HK-2 (cell line): Measurements from ENCODE around the gene LCN10.
"Not testable (repeated sequence)": the region's sequence is repeated elsewhere in the genome, so short reads cannot be mapped to it uniquely, and the experiment has no call there.

Experiments
- DNase-seq: peaks from one replicate; pipeline ENCODE4 v3.0.0-alpha.2; 2018; ENCODE audit not compliant: unreplicated experiment

The LCN10 gene

DNA sequence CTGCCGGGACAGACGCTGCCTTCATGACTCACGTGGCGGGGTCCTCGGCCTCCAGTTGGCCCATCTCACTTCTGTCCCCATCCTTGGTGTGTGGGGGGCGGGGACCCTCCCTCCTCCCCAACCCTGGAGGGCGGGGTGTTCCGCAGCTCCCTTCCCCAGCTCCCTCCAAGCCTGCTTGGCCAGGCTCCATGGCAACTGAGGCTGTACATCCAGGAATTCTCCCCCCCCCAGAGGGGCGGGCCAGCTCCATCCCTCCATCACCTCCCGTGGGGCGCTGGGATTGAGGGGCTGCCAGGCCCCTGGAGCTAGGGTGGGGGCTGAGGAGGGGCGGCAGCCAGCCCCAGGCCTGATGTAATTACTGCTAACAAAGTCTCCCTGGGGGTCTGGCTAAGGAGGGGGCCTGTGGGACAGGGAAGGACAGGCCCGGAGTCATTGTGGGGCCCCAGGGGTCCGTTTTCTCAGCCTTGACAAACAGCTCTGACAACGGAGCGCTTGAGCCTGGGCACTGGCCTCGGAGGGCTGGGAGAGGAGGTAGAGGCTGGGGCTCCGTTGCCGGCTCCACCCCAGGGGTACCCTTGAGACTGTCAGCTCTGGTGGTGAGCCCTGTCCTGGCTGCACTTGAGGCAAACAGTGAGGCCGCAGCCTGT, 22.4 kb downstream of the LCN10 start:
- DNase-seq: no peak

DNA sequence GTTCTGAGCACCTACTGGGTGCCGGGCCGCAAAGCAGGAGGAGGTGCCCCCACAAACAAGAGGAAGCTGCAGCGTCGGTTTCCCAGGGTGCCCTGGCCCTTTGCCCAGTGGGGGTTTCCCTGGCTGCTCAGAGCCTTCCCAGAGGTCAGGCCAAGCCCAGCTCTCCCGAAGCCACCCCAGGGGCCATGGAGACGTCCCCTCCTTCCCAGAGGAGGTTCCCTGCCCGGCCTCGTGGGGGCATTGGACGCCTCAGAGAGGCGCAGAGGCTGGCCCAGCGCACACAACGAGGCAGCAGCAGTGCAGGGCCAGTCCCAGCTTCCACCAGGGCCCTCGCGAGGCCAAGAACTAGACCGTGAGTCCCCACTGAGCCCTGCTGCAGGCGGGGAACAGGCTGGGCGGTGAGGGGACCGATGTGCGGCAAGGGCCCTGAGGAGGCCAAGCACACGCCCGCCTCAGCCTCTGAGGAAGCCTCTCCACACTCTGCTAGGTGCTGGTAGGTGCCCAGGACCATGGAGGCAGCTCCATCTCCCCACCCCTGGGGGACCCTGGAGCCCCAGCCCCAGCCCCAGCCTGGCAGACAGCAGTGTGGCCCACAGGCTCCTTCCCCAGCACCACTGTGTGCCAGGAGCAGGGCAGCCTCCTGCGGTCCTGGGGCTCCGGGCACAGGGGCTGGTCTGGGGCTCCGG, 23.4 kb downstream of the LCN10 start:
- no peak for DNase-seq

DNA sequence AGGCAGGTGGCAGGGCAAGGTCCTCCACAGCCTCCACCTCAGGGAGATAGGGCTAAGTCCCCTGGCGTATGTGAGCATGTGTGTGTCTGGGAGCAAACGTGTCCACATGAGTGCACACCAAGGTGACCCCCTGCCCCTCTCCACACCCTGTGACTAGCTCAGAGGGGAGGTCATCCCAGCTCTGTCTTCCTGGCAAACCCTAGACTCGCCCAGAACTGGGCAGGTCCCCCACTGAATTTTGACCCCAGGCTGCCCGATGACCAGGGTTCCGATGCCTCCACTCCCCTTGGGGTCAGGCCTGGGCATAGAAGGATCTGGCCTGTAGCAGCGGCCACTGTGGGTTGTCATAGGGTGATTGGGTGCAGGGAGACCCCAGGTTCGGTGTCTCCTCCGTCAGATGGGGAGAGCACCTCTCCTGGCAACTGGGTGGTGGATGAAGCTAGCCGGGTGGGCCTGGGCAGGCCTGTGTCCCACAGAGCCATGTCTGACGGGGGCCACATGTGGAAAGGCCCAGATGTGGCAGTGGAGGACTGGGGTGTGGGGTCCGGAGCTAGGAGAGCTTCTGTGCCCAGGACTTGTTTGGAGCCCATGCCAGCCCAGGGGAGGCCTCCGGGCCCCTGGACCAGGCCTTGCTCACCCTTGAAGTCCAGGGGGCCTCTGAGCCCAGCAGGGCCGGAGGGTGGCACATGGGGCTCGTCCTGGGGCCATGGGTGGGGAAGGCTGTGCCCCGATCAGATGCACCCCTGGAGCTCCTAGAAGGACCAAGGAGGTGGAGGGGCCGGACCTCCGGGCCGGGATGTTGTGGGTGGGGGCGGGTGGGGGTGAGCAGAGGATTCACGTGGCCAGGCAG, 24.2 kb downstream of the LCN10 start:
- DNase-seq: no peak

DNA sequence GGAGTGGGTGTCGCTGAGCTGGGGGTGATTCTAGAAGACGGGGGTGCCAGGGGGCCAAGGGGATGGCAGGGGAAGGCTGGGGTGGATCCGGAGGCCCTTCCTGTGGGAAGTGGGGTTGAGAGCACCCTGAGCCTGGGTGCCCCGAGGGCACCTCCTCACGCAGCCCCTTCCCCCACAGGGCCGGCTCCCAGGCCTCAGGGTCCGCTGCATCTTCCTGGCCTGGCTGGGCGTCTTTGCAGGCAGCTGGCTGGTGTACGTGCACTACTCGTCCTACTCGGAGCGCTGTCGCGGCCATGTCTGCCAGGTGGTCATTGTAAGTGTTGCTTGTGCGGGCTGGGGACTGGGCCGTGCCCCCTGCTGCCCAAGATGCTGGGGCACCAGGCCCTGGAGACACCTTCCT, 25.3 kb downstream of the LCN10 start:
- no peak for DNase-seq

DNA sequence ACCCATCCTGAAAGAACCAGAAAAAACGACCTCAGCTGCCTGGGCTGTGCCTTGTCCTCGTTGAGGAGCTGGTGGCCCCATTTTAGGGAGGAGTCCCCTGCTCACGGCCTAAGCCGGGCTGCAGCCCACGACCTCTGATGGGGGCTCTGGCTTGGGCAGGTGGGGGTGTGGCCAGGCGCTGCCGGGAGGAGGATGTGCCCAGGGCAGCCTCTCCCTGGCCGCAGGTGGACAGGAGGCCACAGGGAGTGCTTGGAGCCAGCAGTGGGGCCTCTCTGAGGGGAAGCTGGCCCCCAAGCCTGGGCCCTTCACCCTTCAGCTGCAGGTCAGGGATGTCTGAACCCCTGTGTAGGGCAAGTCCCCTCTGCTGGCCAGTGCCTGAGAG, 27.9 kb downstream of the LCN10 start:
- no peak for DNase-seq

DNA sequence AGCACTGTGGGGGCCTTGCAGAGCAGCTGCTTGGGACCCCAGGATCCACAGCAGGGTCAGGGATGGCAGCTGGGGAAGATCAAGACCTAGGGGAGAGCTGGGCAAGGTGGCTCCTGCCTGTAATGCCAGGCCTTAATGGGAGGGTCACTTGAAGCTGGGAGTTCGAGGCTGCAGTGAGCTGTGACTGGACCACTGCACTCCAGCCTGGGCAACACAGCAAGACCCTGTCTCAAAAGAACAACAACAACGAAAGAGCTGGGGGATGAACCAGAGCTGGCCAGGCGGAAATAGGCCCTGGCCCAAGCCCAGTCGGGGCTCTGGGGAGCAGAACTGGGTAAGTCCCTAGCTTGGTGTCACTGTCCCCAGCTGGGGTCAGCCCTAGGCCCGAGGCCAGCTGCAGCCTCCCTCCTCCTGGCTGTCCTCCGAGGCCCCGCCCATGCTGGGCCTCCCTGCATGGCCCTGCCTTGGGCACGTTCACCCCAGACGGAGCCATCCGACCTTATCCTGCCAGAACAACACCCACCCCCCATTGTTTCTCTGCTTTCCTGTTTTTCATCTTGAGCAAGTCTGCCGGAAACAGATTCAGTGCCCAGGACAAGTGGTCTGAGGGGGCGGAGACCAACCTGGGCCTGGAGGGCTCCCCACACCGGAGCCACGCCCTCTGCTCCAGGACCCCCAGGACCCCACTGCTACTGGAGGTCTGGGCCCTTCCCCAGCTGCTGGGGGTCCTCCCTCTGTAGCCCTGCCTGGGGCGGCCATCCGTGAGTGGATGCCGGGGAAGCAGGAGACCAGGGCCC, 28.4 kb downstream of the LCN10 start:
- DNase-seq: no peak

DNA sequence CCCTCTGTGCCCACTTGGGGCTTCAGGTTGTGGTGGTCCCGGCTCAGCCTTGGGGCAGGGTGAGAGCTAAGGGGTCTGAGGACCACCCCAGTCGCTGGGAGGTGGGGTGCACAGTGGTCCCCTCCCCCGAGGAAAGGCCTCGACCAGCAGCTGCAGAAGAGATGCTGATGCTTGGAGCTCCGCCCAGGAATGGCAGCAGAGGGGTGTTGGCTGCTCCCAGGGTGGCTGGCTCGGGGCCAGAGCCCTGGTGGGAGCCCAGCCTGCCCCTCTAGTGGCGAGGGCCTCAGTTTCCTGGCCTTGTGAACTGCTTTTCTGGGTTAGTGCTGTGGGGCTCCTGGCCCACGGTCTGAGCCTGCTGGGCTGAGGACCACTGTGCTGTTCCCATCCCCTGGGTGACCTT, 29.2 kb downstream of the LCN10 start:
- DNase-seq: no peak

DNA sequence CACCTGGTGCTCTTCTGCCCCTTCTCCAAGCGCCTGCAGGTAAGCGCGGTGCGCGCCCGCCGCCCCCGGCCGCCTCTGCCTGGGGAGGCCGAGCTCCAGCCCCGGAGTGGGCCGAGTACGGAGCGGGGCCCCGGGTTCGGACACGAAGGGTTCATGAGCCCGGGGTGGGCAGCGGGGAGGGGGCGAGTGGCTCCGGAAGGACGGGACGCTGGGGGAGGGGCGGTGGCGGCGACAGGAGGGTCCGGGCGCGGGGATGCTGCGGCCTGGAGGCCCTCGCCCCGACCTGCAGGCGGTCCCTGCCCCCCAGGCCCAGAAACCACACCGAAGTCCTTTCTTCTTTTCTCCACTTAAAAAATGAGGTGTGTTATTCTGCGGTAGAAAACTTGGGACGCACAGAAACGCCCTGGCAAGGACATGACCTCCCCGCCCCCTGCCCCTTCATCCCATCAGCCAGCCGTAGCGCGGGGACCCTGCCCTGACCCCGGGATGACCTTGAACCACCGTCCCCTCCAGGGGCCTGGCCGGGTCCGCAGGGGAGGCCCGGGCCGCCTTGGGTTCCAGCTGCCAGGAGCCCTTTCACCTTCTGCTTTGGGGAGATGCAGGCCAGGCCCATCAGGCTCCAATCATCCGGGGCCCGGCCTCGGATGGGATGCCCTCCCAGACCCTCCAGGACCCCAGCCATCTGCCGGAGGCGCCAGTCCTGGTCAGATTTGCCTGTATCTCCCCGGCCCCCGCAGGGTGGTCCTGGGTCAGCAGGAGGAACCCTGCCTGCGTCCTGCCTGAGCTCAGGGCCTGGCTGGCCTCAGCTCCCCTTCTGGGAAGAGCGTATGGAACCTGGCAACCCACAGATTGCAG, 29.8 kb downstream of the LCN10 start:
- no peak for DNase-seq

DNA sequence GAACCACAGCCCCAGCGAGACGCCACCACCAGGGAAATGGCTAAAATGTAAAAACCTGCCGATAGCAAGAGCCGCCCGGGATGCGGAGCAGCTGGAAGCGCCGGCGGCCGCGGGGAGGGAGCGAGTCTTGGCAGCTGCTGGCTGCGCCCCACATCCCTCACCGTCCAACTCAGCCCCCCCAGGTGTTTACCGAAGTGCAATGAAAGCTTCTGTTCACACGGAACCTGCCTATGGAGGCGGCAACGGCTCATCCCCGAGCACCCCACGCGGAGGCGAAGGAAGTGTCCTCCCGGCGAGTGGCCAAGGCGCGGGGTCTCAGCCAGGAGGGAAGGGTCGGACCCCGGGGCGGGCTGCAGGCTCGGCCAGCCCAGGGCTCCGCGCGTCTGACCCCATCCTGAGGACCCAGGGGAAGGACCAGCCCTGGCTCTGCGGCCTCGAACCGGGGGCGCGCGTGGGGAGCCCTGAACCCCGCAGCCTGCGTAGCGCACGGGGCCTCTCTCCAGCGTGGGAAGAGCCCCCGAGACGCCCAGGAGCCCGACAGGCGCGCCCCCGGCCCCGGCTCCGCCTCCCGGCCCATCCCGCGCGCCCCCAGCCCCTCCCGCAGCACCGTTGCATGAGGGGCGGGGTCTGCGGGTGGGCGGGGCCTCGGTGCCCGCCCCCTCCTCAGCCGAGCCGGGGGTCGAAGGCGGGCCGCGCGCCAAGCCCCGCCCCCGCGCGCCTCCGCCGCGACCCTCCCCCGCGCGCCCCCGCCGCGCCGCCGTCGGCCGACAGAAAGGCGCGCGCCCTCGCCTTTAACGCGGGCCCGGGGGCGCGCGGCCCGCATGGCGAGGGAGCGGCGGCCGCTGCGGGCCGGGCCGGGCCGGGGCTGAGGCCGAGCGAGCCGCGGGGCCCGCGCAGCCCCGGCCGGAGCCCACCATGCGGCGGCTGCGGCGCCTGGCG, 30.7 kb downstream of the LCN10 start, which contains the start of gene DIPK1B:
DIPK1B (plus strand) TSS at position 822 of the 939 bp plus-strand sequence; CDS start at position 916, 94 bp downstream.
- DNase-seq: no peak

DNA sequence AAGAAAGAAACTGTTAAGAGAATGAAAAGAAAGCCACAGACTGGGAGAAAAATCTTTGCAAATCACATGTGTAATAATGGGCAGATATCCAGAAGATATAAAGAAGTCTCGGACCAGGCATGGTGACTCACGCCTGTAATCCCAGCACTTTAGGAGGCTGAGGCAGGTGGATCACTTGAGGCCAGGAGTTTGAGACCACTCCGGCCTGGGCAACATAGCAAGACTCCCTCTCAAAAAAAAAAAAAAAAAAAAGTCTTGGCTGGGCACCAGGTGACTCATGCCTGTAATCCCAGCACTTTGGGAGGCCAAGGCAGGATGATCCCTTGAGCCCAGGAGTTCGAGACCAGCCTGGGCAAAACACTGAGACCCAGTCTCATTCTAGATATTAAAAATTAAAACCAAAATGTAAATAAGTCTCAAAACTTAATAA, 31.5 kb downstream of the LCN10 start:
- DNase-seq: not testable (repeated sequence)

DNA sequence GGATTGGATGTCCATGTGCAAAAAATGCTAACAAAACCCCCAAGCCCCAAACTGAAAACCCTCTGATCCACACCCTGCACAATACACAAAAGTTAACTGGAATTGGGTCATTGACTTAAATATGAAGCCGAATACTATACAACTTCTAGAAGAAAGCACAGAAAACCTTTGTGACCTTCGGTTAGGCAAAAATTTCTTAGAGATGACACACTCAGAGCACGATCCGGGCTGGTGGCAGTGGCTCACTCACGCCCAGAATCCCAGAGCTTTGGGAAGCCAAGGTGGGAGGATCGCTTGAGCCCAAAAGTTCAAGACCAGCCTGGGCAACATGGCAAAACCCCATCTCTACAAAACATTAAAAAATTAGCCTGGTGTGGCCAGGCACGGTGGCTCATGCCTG, 32.2 kb downstream of the LCN10 start:
- no peak for DNase-seq

DNA sequence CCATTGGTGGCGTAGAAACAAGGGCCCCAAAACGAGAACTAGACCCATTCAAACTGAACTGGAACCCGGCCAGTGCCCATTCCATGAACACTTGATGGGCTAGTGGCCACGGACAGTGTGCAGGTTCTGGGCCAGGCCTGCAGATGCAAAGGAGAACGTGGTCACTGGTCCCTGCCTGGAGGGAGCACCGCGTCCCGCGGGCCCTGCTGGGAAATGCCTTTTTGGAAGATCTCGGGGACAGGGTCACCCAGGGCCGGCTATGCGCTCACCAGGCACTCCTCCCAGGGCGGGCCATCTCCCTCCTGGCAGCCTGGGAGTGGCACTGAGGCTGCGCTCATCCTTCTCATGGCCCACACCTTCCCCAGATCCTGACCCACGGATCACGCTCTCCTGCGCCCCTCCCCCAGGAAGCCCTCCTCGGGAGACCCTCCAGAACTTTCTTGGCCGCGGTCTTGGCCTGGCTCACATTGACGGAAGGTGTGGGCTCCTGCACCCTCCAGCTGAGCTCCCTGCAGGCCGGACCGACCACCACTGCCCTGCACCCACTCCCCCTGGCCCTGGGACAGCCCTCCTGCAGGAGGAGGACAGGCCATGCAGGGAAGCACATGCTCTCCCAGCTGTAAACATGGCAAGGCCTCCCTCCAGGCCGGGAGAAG, 33.2 kb downstream of the LCN10 start:
- no peak for DNase-seq

DNA sequence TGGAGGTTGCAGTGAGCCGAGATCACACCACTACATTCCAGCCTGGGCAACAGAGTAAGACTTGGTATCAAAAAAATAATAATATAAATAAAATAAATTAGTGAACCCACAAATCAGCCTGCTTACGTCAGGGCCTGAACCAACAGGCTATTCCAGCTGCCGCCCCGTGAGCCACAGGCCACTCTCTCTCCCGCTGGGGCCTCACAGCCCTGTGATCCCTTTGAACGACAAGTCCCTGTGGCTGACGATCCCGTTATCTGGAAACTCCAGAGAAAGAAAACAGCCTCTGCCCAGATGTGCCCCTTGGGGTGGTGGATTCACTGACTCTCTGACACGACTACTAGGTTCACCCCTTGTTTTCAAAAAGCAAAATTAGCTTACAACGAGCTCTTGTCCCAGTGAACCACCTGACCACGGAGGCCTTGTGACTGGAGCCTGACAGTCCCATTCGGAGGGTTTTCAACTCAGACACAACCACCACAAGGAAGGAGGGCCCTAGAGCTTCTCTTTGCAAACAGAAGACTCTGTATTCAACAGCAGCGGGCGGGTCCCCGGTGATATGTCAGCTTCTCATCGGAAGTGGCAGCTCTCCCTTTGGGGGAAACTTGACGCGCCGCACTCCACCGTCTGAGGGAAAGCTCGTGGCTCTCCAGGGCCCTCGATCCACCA, 34.8 kb downstream of the LCN10 start:
- DNase-seq: no peak

DNA sequence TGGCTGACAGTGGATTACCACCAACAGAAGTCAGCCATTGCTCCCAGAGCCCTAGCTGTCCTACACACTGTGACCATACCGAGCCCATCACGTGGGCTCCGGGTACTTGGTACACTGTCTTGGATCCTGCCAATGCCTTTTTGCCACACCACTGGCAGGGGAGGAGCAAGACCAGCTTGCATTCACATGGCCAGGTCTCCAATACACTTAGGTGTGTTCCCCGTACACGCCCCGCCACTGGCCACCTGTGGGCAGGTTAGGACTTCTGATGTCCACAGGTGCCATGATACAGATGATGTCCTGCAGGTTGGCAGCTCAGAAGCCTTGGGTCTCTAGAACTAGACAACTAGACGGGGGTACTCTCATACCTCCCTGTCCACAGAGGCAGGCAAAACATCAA, 35.7 kb downstream of the LCN10 start:
- no peak for DNase-seq

DNA sequence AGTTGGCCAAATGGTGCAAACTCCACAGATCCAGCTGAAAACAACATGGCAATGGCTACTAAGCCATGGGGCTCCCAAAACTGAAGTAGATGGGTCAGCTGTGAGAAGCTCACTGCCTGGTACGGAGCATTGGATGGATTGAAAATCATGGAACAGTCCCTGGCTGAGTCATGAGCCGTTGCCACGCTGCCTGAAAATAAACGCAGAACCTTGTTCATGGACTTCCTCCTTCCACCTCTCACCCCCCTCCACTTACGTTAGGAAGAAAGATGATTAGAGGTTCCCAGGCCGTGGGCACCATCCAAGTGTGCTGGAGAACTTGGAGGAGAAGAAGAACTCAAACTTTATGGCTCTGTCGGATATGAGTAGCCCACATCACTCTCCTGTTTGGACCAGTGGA, 37.2 kb downstream of the LCN10 start:
- no peak for DNase-seq

DNA sequence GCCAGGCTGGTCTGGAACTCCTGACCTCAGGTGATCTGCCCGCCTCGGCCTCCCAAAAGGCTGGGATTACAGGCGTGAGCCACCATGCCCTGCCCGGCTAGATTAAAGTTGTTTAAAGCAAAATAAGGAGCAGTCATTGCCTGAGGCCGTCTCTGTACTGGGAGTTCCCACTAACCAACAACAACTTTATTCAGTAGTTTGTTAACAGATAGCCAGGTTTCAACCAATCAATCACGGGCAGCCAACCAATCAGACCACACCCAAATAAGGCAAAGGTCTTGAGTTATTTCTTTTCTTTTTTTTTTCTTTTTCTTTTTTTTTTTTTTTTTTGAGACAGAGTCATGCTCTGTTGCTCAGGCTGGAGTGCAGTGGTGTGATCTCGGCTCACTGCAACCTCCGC, 38.0 kb downstream of the LCN10 start:
- DNase-seq: not testable (repeated sequence)

DNA sequence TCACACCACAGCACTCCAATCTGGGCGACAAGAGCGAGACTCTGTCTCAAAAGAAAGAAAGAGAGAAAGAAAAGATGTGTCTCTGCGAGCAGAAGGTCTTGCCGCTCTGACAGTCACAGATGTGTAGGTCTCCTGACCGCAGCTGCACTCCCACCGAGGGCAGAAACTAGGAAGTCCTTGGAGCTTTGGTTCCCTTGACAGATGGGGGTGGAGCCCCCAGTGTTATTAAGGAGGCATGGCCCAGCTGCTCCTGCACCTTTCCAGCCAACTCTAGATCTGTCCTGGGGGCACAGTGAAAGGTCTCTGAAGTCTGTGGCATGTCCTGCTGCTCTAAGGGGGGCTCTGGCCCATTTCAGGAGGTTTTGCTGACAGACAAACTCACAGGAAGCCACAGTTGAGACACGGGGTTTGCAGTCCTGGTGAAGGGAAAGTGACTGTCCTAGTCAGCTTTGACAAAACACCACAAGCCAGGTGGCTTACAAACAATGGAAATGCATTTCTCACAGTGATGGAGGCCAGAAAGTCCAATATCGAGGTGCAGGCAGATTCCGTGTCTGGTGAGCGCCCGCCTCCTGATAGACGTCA, 39.4 kb downstream of the LCN10 start:
- no peak for DNase-seq

DNA sequence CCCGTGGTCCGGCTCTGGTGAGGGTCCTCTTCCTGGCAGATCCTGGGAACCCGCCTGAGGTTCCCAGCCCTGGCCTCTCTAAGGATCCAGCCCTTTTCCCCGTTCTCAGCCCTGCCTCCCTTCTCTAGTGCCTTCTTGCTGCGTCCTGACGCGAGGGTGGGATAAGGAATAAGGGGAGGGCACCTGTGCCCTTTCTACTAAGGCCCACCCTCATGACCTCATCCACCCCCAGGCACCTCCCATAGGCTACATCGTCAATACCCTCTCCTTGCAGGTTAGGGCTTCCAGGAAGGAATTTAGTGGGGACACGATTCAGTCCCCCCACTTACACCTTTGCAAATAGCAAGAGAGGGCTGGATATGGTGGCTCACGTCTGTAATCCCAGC, 41.1 kb downstream of the LCN10 start:
- DNase-seq: no peak
